ENCODE data around the gene CCDC68.
A peak's percentile ranks its signal among the peaks of the same experiment; 100 is the strongest.

Gene CCDC68

GRCh38 chr18:54960197-54960596 lies 936 bp upstream of the CCDC68 start:
- DNase-seq, result no peak

GRCh38 chr18:54957996-54958395 lies 1.3 kb downstream of the CCDC68 start:
- no peak for DNase-seq

- no peak for DNase-seq
These were observed 1.9 kb downstream of the CCDC68 start for GRCh38 chr18:54957296-54957832.

GRCh38 chr18:54956506-54956905 lies 2.8 kb downstream of the CCDC68 start:
- DNase-seq, result no peak

GRCh38 chr18:54952026-54952425 lies 7.2 kb downstream of the CCDC68 start:
- no peak for DNase-seq

DNA sequence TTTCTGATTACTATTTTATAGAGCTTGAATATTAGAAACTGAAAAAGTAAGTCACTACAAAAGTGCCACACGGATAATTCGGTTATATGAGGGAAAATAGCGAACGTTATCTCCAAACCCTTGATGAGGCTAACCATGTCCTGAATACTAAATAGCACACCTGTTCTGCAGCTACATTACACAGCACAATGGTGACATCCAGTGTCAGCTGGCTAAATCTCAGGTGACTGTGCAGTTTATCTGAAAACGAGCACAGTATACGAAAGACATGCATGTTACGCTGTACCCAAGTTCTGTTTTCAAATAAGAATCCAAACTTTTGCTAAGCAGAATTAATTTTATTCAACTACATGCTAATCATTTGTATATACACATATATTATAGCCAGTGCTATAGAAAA lies 9.0 kb downstream of the CCDC68 start:
- no peak for DNase-seq

- DNase-seq, result no peak
These were observed 9.7 kb downstream of the CCDC68 start for GRCh38 chr18:54949588-54949987.

GRCh38 chr18:54948350-54948837 lies 10.9 kb downstream of the CCDC68 start:
- DNase-seq, result no peak

DNA sequence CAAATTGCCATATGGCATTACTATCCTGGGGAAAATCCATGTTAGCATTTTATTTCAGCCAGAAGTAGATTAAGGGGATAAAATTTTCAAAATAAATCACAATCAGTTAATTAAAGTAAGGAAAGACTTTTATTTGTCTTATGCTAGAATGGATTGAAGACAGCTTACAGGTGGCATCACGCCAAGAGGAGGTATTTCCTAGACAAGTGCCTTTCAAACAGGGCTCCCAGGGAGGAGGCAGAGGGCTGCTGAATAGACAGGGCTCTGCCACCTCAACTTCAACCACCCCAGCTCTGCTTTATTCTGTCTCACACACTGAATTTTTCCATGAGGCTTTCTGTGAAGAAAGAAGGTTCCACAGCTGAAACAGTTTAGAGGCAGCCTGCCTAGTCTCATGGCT lies 12.2 kb downstream of the CCDC68 start:
- DNase-seq, result no peak

DNA sequence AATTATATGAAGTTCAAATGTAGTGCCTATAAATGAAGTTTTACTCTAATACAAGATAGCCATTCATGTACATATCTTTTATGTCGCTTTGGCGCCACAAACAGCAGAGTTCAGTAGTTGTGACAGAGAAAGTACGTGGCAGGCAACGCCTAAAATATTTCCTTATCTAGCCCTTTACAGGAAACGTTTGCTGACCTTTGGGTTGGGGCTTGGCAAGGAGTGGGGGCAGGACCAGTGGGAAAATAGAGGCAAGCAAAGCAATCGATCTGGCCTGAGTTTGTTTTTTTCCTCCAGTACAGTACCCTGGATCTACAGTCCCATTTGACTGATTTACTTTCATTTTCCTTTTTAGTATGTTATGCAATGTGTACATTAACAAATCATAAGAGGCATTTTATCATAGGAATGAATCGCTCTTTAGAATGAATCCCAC lies 13.1 kb downstream of the CCDC68 start:
- peak; percentile 8 for DNase-seq

GRCh38 chr18:54945576-54946125 lies 13.6 kb downstream of the CCDC68 start:
- DNase-seq, result no peak

DNA sequence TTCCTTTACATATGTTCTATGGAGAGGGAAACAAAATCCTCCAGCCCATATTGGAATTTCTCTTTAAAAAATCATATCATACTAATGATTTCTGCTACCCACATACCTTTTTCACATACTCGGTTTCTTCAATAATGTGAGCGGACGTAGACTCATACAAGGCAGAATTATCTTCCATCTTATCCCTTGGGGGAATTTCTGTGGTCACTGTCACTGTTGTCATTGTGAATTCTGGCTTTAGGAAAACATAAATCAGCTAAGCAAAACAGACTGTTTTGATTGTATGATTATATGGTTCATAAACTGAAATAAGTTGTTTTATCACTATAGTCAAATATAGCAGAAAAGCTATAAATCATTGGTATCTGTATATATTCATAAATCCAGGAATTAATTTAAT lies 16.7 kb downstream of the CCDC68 start:
- no peak for DNase-seq

DNA sequence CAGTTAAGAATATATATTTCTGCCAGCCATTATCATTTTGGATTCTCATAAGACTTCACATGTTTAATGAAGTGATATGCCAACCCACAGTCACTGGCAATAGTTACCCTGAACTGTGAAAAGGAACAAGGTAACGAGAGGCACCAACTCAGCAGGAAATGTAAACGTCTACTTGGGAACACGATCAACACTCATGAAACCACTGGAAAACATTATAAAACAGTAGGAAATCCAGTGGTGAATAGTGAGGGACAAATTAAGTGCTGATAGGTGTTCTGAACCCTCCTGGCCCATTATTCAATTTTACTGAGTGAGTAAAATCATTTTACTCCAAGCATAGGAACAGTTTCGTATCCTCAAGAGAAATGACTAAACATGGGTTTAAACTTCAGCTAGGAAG lies 17.1 kb downstream of the CCDC68 start:
- DNase-seq, result no peak

- no peak for DNase-seq
These were observed 19.8 kb downstream of the CCDC68 start for GRCh38 chr18:54939361-54939917.

- no peak for DNase-seq
These were observed 20.8 kb downstream of the CCDC68 start for GRCh38 chr18:54938506-54938905.

DNA sequence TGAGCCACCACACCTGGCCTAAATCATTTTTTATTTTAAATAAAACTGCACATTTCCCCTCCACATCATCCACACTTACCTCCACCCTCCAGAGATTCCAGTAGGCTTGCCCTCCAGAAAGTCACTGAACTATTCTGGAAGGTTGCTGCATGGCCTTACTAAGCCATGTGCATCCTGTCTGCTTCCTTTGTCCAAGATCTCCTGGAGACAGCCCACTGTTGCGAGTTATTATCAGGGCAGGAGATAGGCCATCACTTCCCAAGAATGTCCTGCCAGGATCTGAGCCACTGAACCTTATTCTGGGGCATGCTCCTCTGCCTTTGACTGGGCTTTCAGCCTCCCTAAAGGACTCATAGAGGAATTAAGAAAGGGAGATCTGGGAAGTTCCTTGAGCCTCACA lies 26.8 kb downstream of the CCDC68 start:
- DNase-seq, result no peak

DNA sequence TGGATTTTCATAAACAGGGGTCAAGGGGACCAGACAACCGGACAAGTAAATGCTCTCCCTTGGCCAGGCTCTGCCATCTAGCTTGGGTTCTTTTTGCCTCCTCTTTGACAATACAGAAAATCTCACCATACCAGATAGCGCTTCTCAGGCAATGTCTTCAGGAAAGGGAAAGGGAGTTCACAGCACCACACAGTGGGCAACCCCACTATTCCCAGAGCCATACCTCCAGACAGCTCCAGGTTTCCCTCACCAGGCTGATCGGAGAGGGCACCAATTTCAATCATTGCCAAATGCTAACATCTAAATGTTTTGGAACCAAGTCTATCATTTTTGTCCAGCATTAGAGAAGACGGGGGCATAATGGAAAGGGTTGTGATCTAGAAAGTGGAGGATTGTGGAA lies 28.1 kb downstream of the CCDC68 start:
- no peak for DNase-seq

- no peak for DNase-seq
These were observed 31.0 kb downstream of the CCDC68 start for GRCh38 chr18:54928236-54928635.

DNA sequence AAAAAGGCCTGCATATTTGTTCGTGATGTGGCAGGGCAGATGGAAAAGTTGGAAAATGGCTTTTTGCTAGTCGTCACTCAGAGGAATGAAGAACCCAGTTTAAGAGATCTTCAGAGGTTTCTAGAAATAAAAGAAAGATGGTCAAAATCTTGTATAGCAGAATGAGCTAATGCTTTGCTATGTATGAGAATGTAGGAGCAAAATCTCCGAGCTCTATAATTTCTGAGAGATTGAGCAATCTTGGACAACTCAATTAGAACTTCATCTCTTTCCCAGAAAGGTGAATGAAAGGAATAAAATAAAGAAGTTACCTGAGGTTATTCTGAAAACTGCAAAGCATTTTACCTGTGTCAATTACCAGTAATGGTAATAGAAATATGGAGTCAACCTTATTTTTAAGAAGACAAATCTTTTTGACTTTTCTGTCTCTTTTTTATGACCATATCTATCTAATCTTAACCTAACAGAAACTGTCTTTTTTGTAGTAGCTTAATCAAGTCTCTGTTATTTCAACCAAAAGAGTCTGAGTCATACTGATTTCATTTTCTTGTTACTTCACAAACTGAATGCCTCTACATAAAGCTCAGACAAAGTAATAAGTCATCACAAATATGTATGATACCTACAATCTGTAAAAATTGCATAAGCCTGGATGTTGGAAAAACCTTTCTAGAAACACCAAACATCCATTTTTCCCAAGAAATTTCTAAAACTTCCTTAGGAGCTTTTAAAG lies 32.5 kb downstream of the CCDC68 start:
- DNase-seq, result no peak

DNA sequence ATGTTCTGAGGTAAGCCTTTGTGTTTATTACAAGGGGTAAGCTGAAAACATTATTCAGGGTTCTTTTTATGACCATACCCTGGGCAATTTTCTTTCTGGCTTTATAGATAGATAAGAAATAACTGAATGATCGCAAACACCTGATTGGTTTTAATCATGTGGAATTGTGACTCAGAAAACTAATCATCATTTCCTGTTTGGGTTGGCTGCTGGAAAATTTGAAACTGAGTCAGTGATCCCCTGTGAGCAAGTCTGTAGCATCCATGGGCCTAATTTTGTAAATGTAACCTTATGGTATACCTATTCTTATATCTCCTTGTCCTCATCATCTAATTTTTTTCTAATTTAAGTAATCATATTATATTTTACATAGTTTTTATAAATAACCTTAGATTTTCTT lies 34.3 kb downstream of the CCDC68 start:
- DNase-seq, result no peak

GRCh38 chr18:54923339-54923956 lies 35.8 kb downstream of the CCDC68 start:
- no peak for DNase-seq

- DNase-seq, result no peak
These were observed 39.8 kb downstream of the CCDC68 start for GRCh38 chr18:54919412-54919811.

DNA sequence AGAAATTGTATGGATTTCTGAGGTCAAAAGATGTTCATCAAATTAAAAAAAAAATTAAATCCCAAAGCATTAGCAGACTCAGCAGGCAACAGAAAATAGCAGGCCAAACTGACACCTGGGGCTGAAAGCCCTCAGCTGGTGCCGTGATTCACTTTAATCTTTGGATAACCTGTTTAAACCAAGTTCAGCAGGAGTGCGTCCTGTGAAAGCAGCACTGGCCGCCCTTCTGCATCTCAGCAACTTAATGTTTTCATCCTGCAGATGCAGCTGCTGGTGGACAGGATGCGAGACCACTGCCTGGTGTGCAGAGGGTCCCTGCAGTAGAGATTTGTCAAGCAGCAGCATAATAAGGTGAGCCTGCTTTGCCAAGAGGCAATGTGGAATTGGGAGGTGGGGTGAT lies 41.2 kb downstream of the CCDC68 start:
- DNase-seq, result no peak

- DNase-seq, result no peak
These were observed 42.8 kb downstream of the CCDC68 start for GRCh38 chr18:54916507-54916906.

Data from stimulated activated CD4-positive, alpha-beta T cell treated with anti-CD3 and anti-CD28 coated beads, Interleukin-4, amount 100 ng/mL, for 24 hours (primary cell).